H1 (cell line): ENCODE results near the gene TARP.

ENCODE experiments used
- ATF3 ChIP-seq: IDR thresholded peaks from 2 replicates; pipeline ENCODE4 v1.6.1; 2011; ENCODE audit warnings: low read depth, mild to moderate bottlenecking, low read length; ENCODE audit not compliant: insufficient read depth
- CTBP2 ChIP-seq: IDR thresholded peaks from 2 replicates; pipeline ENCODE4 v1.7.0; 2011; ENCODE audit warnings: borderline replicate concordance, mild to moderate bottlenecking, moderate library complexity, mixed read lengths, low read length; ENCODE audit not compliant: insufficient read depth, insufficient read length

Gene TARP

GRCh38 chr7:38307640-38308039 lies 34.2 kb upstream of the TARP start (continued):
- TF ChIP-seq ATF3 (no peak), CTBP2 (no peak)
